ENCODE measurements around the gene DPEP2NB. TPM values are rescaled to one million over a fixed set of nuclear protein-coding genes. Genes with fewer than 3 reads are reported as not detected.
"Not testable (repeated sequence)": the region's sequence is repeated elsewhere in the genome, so short reads cannot be mapped to it uniquely, and the experiment has no call there.

DPEP2NB gene
- total and polyA plus RNA-seq, 2 donors (not counting 3 experiments of a cell fraction or from before 2014, with no cell fraction given) = not detected

DNA sequence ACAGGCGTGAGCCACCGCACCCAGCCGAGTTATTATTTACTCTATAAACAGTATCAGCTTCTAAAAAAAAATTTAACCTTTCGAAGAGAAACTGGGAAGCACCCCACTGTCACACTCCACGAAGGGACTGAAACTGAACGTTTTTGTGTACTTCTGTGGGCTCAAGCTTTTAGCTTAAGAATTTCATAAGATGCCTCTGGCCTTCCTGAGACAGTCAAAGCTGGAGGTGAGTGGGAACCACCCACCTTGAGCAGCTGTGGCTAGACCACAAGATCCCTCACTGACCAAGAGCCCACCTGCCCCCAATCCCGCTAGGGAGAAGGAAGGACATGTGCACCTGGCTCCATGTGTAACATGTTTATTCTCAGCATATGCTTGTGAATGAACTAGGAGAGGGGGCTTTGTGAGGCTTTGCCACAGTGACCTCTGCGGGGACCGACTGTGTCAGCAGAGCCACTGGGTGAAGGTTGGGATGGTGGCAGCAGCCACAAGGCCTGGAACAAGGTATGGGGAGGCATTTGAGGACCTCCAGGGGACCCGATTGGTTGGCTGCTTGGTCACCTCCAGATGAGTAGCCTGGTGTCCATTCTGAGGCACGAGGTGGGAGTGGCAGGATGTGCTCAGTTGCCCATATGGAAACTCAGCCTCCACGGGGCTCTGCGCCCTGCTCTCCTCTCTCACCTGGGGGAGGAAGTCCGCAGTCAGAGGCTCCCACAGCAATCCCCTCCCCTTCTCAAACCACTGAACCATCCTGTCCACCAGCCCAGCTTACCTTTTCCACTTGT lies 40.2 kb downstream of the DPEP2NB start:
- Histone ChIP-seq H2AFZ (ENCODE audit: low read depth, low read length) (no peak overlapping the region), H3K36me3 (ENCODE audit: control insufficient read depth in 2 of 2, extremely low read depth in 1 of 2, insufficient read depth in 2 of 2, low read length in 2 of 2) (no peaks in the 10 kb centered on the region), H3K9me1 (replicated peaks; ENCODE audit: control insufficient read depth, extremely low read depth, insufficient read depth, low read length) (no peaks in the 10 kb centered on the region), H3K27ac (ENCODE audit: insufficient read depth, low read depth, low read length) (no peak overlapping the region), H3K79me2 (ENCODE audit: control insufficient read depth, insufficient read depth, low read length) (no peaks in the 10 kb centered on the region), H3K27me3 (ENCODE audit: control insufficient read depth in 2 of 2, insufficient read depth in 2 of 2, low read length in 2 of 2) (peaks cover 0 to 3% of the 10 kb centered on the region in 2 experiments), H3K9ac (replicated peaks; ENCODE audit: extremely low read depth, insufficient read depth, low read length) (no peak overlapping the region), H4K20me1 (replicated peaks; ENCODE audit: control insufficient read depth, extremely low read depth, insufficient read depth, low read length) (no peaks in the 10 kb centered on the region), H3K9me3 (replicated peaks; ENCODE audit: control insufficient read depth, insufficient read depth, low read length) (no peaks in the 10 kb centered on the region), H3K4me2 (ENCODE audit: insufficient read depth, low read length) (no peak overlapping the region), H3K4me3 (replicated peaks in 1 of 3; ENCODE audit: insufficient read depth in 1 of 3, low read depth in 1 of 3, low read length in 3 of 3) (no peak overlapping the region), H3K4me1 (ENCODE audit: control insufficient read depth, extremely low read depth, insufficient read depth, low read length) (no peaks in the 10 kb centered on the region)
- DNase-seq (ENCODE audit: low read depth, low spot score) (no peak), FAIRE-seq (no peak)
- TF ChIP-seq EZH2 (IDR thresholded peaks at IDR 0.05; ENCODE audit: borderline replicate concordance, low read depth, low read length, severe bottlenecking) (no peak), GATA2 (IDR thresholded peaks at IDR 0.05; ENCODE audit: insufficient read depth, insufficient read length, low read depth, low read length) (no peak), POLR2A (IDR thresholded peaks at IDR 0.05; ENCODE audit: low read depth, low read length) (no peak), MYC (IDR thresholded peaks at IDR 0.05; ENCODE audit: low read depth, low read length) (no peak)
- POLR2A ChIA-PET = no interaction called here
- dilution Hi-C loops (cut with MboI; ENCODE audit: extremely low pct_ligation_motif_present, low sequenced_read_pairs) = no loop called here
- no TSS peak for BruUV-seq (replicated peaks)
- intact Hi-C loops (cut with micrococcal nuclease) = no loop called here
- CTCF ChIA-PET = no interaction called here

DNA sequence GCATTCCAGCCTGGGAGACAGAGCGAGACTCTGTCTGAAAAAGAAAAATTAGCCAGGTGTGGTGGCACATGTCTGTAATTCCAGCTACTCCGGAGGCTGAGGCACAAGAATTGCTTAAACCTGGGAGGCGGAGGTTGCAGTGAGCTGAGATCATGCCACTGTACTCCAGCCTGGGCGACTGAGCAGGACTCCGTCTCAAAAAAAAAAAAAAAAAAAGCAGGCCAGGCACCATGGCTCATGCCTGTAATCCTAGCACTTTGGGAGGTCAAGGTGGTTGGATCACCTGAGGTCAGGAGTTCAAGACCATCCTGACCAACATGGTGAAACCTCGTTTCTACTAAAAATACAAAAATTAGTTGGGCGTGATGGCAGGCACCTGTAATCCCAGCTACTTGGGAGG lies 43.4 kb downstream of the DPEP2NB start:
- H3K4me2 ChIP-seq (ENCODE audit: insufficient read depth, low read length); H3K79me2 ChIP-seq (ENCODE audit: control insufficient read depth, insufficient read depth, low read length); H3K9me1 ChIP-seq (replicated peaks; ENCODE audit: control insufficient read depth, extremely low read depth, insufficient read depth, low read length); DNase-seq (ENCODE audit: low read depth, low spot score); H3K36me3 ChIP-seq (ENCODE audit: control insufficient read depth in 2 of 2, extremely low read depth in 1 of 2, insufficient read depth in 2 of 2, low read length in 2 of 2); H4K20me1 ChIP-seq (replicated peaks; ENCODE audit: control insufficient read depth, extremely low read depth, insufficient read depth, low read length); H2AFZ ChIP-seq (ENCODE audit: low read depth, low read length); H3K9me3 ChIP-seq (replicated peaks; ENCODE audit: control insufficient read depth, insufficient read depth, low read length); H3K9ac ChIP-seq (replicated peaks; ENCODE audit: extremely low read depth, insufficient read depth, low read length); dilution Hi-C loops (cut with MboI; ENCODE audit: extremely low pct_ligation_motif_present, low sequenced_read_pairs); H3K27me3 ChIP-seq (ENCODE audit: control insufficient read depth in 2 of 2, insufficient read depth in 2 of 2, low read length in 2 of 2); FAIRE-seq; BruUV-seq (replicated peaks); H3K4me3 ChIP-seq (replicated peaks in 1 of 3; ENCODE audit: insufficient read depth in 1 of 3, low read depth in 1 of 3, low read length in 3 of 3); H3K27ac ChIP-seq (ENCODE audit: insufficient read depth, low read depth, low read length); intact Hi-C loops (cut with micrococcal nuclease); H3K4me1 ChIP-seq (ENCODE audit: control insufficient read depth, extremely low read depth, insufficient read depth, low read length); POLR2A ChIA-PET: not testable (repeated sequence)
- CTCF ChIA-PET = interaction anchor here (1.3 kb wide), 1 partner anchor 9 kb away, joined by 3 read pairs; no protein-coding TSS in a partner anchor

Data from endothelial cell of umbilical vein (primary cell).